ENCODE results near the gene HSF2.

Gene HSF2

DNA sequence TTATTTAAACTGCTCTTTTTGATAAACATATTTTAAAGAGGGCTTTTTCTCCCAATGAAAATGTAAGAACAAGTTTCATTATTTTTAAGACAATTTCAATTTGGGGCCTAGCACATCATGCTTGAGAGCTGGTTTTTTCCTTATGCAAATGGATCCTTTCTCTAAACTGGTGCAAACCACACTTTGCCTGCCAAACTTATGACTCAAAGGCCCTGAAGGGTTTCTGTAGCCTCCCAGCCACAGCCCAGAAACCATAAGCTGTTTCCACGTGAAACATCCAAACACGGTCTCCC, 451 bp upstream of the HSF2 start:
- no peak for DNase-seq (ENCODE audit: low read depth)

DNA sequence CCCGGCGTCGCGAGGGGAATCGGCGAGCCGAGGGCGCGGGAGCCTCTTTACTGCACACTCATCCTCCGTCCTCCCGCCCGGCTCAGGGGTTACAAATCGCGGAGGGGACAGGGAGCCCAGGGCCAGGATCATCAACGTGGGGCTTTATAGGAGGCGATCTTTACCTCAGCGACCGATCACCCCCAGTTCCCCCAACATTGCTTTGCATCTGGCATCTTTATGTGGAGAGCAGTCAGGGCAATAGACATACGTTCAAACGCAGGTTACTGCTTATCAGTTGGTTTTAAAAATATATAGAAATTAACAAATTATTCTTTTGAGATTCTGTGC, 634 bp downstream of the HSF2 start:
- no peak for DNase-seq (ENCODE audit: low read depth)

- DNase-seq (ENCODE audit: low read depth), result no peak
These were observed 1.1 kb downstream of the HSF2 start for GRCh38 chr6:122400462-122401089.

- DNase-seq (ENCODE audit: low read depth), result no peak
These were observed 1.7 kb downstream of the HSF2 start for GRCh38 chr6:122401104-122401503.

GRCh38 chr6:122404444-122404843, 5.0 kb downstream of the HSF2 start:
- no peak for DNase-seq (ENCODE audit: low read depth)

DNA sequence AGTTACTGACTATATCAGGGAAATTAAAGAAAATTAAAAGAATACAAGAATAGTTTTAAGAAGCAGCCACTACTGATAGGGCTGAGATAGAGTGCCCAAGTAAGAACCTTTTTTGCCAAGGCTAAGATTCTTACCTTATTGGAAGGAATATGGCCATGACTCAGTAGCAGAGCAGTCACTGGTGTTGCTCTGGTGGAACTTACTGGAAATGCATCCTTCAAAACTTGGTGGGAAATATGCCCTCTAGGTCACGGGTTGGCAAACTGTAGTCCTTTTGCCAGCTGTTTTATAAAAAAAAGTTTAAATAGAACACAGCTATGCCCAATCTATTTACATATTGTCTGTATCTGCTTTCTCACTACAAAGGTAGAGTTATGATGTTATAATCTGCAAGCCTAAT, 6.0 kb downstream of the HSF2 start:
- no peak for DNase-seq (ENCODE audit: low read depth)

- no peak for DNase-seq (ENCODE audit: low read depth)
These were observed 6.7 kb downstream of the HSF2 start for GRCh38 chr6:122406187-122406586.

DNA sequence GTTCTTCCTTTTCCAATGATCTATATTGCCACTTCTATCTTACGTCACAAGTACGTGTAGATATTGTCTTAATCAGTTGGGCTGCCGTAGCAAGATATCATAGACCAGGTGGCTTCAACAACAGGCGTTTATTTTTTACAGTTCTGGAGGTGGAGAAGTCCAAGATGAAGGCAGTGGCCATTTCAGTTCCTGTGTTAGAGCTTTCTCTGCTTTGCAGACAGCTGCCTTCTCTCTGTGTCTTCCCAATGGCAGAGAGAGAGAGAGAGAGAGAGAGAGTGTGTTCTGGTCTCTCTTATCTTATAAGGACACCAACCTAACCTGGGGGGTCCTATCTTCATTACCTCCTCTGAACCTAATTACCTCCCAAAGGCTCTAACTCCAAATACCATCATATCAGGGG, 8.3 kb downstream of the HSF2 start:
- no peak for DNase-seq (ENCODE audit: low read depth)

DNA sequence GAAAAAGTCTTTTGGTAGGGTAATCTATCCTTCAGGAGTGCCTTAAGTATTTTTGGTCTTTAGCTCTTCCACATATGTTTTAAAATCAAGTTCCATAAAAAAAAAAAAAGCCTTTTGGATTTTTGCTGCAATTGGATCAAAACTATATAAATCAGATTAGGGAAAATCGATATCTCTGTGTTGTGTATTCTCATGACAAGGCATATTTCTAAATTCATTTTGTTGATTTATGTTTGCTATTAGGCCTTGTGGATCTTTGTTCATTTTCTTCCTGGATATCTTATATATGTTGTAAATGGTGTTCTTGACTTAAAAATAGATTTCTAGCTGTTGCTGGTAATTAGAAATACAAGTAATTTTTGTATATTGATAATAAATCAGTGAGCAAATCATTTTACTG, 8.8 kb downstream of the HSF2 start:
- no peak for DNase-seq (ENCODE audit: low read depth)

- DNase-seq (ENCODE audit: low read depth), result no peak
These were observed 9.4 kb downstream of the HSF2 start for GRCh38 chr6:122408702-122409458.

- no peak for DNase-seq (ENCODE audit: low read depth)
These were observed 12.5 kb downstream of the HSF2 start for GRCh38 chr6:122412001-122412400.

GRCh38 chr6:122416825-122417224, 17.4 kb downstream of the HSF2 start:
- DNase-seq (ENCODE audit: low read depth), result no peak

GRCh38 chr6:122422003-122422402, 22.6 kb downstream of the HSF2 start:
- DNase-seq (ENCODE audit: low read depth), result no peak

DNA sequence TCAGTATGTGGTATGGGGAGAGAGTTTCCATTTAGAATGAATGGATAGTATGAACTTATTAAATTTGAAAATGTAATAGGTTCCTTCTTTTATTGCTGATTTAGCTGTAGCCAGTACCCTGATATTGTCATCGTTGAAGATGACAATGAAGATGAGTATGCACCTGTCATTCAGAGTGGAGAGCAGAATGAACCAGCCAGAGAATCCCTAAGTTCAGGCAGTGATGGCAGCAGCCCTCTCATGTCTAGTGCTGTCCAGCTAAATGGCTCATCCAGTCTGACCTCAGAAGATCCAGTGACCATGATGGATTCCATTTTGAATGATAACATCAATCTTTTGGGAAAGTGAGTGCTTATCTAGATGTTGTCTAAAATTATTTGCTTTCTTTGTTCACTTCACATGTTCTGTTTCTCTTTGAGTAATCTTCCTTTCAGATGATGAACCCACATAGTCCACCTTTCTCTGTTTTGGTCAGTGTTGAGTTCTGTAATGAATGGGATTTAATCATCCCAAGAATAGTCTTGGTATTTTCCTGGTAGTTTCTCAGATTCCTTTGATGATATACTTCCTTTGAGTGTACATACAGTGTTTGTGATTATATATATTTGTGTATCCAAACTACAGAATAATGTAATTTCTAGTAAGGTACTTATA, 23.3 kb downstream of the HSF2 start:
- no peak for DNase-seq (ENCODE audit: low read depth)

DNA sequence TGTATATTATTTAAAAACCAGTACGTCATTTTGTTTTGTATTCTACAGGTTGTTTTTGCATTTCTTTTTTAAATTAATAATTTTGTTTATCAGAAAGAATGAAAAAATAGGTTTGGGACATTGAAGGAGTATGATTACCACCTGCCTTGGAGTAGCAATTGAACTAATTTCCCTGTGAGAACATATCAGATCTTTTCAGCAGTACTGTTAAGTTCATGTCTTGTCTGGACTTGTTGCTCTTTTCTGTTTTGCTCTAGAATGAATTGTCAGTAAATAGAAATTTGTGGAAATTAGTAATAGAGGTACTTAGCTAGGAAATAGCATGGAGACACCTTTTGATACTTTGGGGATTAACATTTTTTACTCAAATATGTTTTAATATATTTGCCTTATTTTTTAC, 24.3 kb downstream of the HSF2 start:
- no peak for DNase-seq (ENCODE audit: low read depth)

DNA sequence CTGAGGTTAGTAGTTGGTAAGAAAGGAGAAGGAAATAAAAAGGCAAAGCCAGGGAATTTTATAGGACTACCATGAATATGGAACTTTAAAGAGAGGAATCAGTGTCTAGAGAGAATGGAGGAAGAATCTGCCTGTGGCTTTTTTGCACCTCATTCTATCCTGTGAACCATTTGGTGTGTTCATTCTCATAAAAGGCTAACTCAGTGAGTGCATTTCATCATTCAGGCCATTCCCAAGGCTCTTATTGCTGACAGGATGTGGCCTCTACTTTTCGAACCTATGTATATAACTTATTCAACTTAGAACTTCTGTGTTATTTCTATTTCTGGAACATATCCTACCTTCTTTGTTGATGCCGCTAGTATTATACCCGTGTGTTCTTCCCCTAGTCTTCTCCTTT, 27.1 kb downstream of the HSF2 start:
- no peak for DNase-seq (ENCODE audit: low read depth)

DNA sequence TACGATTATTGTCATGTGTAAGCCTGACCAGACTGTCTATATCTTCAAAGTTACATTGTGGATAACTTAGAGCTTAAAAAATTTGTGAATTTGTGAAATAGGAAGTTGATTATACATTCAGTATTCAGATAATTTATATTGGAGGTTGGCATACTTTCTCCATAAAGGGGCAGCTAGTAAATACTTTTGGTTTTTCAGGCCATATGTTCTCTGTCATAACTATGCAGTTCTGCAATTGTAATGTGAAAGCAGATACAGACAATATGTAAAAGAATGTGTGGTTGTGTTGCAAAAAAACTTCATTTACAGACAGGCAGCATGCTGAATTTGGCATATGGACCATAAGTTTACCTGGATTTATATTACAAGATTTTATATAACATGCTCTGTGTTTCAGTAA, 29.3 kb downstream of the HSF2 start:
- DNase-seq (ENCODE audit: low read depth), result no peak

DNA sequence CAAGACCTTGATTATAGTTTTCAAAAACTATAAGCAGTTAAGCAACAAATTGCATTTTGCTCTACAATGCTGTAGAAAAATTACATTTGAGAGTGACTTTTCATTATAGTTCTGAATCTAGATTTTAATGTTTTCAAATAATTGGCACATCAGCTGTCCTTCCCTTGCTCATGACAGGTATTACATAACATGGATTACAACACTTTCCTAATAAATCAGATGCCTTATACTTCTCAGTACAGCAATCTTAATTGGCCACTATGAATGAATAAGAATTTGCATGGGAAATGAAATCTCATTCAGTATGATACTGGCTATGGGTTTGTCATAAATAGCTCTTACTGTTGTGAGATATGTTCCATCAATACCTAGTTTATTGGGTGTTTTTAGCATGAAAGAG, 29.9 kb downstream of the HSF2 start:
- DNase-seq (ENCODE audit: low read depth), result no peak

GRCh38 chr6:122431780-122432179, 32.3 kb downstream of the HSF2 start:
- DNase-seq (ENCODE audit: low read depth), result no peak

- no peak for DNase-seq (ENCODE audit: low read depth)
These were observed 33.4 kb downstream of the HSF2 start for GRCh38 chr6:122432816-122433215.

- DNase-seq (ENCODE audit: low read depth), result no peak
These were observed 39.5 kb downstream of the HSF2 start for GRCh38 chr6:122438975-122439374.

DNA sequence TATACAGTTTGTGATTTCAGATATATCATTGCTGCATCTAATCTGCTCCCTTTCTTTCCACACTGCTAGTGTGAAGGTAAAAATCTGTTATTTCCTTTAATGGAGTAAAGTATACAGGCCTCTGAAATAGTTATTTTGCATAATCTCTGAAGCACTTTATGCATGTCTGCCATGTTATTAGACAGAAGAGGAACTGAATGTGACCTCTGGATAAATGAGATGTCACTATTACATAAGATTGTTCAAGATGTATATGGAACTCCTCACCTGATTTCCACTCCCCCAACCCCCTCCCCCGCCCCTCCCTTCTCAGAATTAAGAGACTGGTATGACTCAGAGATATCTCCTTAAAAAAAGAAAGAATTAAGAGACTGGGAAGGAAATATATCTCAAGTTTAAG, 45.8 kb downstream of the HSF2 start:
- DNase-seq (ENCODE audit: low read depth), result no peak

GRCh38 chr6:122449069-122449468, 49.6 kb downstream of the HSF2 start:
- no peak for DNase-seq (ENCODE audit: low read depth)

- no peak for DNase-seq (ENCODE audit: low read depth)
These were observed 53.1 kb downstream of the HSF2 start for GRCh38 chr6:122452509-122452908.
